ENCODE measurements around the gene BCO1.

- TF ChIP-seq CTCF (IDR thresholded peaks at IDR 0.05) (no peak), POLR2AphosphoS5 (IDR thresholded peaks at IDR 0.05) (no peak), POLR2A (IDR thresholded peaks at IDR 0.05) (no peak)
Observed at GRCh38 chr16:81214745-81215166, 23.7 kb upstream of the BCO1 start.
